Vagina (tissue), 2 donors: Measurements from ENCODE around the gene DMRTC2. TPM values are rescaled to one million over a fixed set of nuclear protein-coding genes. Genes with fewer than 3 reads are reported as not detected.

Experiments used
- DNase-seq, 2 donors: peaks; one replicate each; pipeline ENCODE4 v3.0.0-alpha.2; 2017; ENCODE audit errors: extremely low spot score in 2 of 2
- H3K27ac ChIP-seq: fragments of 200-600 bp; sonication (generic); one replicate; pipeline ENCODE4 v1.5.1; 2019
- H3K27me3 ChIP-seq: fragments of 200-600 bp; sonication (generic); one replicate; pipeline ENCODE4 v1.5.1; 2019
- H3K36me3 ChIP-seq, 2 donors: fragments of 200-600 bp; sonication (generic); one replicate each; pipeline ENCODE4 v1.5.1; 2017 to 2019
- H3K4me1 ChIP-seq: fragments of 200-600 bp; sonication (generic); one replicate; pipeline ENCODE4 v1.5.1; 2019
- H3K4me3 ChIP-seq, 2 donors: fragments of 200-600 bp; sonication (generic); 1 replicate in 1 of 2; 2 replicates in 1 of 2; pipeline ENCODE4 v1.5.1; 2016 to 2019
- H3K9me3 ChIP-seq: fragments of 200-600 bp; sonication (generic); one replicate; pipeline ENCODE4 v1.5.1; 2019
- CTCF ChIP-seq, 3 experiments: fragments of 450-650 bp in 2 of 3; fragments of 200-600 bp in 1 of 3; sonication (generic) in 1 of 3; IDR thresholded peaks; one replicate each; pipeline ENCODE4 v1.5.1; 2017 to 2019; ENCODE audit warnings: antibody characterized with exemption in 3 of 3, mild to moderate bottlenecking in 2 of 3, moderate library complexity in 2 of 3
- POLR2A ChIP-seq, 2 donors: fragments of 450-650 bp; IDR thresholded peaks; one replicate each; pipeline ENCODE4 v1.6.1; 2017; ENCODE audit warnings: antibody characterized with exemption in 2 of 2, mild to moderate bottlenecking in 2 of 2, moderate library complexity in 2 of 2
- POLR2AphosphoS5 ChIP-seq, 2 donors: sonication (generic); formaldehyde crosslinking; IDR thresholded peaks; one replicate each; pipeline ENCODE4 v1.9.0; 2017; ENCODE audit warnings: antibody characterized with exemption in 2 of 2, mild to moderate bottlenecking in 2 of 2, low read depth in 1 of 2; ENCODE audit not compliant: insufficient read depth in 1 of 2
- intact Hi-C: fragments of 100-400 bp; cut with DNase I; formaldehyde crosslinking; loops from one replicate; pipeline ENCODE4 v1.15.1; 2023
- total RNA-seq: library from RNA; depleted of rRNA; stranded (reverse); fragments of >200 nt; gene quantifications from one replicate; pipeline ENCODE4 v1.2.3, GENCODE V29; 2016

Gene DMRTC2
- total RNA-seq, 1 donor from 2014 or later, result not detected

GRCh38 chr19:41810301-41810700 lies 34.5 kb upstream of the DMRTC2 start:
- intact Hi-C loops, result no loop called here

GRCh38 chr19:41811036-41811435 lies 33.8 kb upstream of the DMRTC2 start:
- Histone ChIP-seq H3K4me3 (no peak overlapping the region), H3K27ac (no peak overlapping the region), H3K27me3 (no peaks in the 10 kb centered on the region), H3K4me1 (no peaks in the 10 kb centered on the region), H3K9me3 (no peaks in the 10 kb centered on the region), H3K36me3 (no peaks in the 10 kb centered on the region)
- intact Hi-C loops, result no loop called here
- TF ChIP-seq POLR2AphosphoS5 (IDR thresholded peaks at IDR 0.05; ENCODE audit: insufficient read depth in 1 of 2, low read depth in 1 of 2) (no peak), CTCF (IDR thresholded peaks at IDR 0.05) (no peak), POLR2A (IDR thresholded peaks at IDR 0.05) (no peak)
- DNase-seq, result no peak

More at GRCh38 chr19:41810301-41810700, 34.5 kb upstream of the DMRTC2 start:
- H3K27me3 ChIP-seq, result no peaks in the 10 kb centered on the region
- no peak for DNase-seq
- no peak overlapping the region for H3K4me3 ChIP-seq
- no peaks in the 10 kb centered on the region for H3K4me1 ChIP-seq
- H3K9me3 ChIP-seq, result no peaks in the 10 kb centered on the region
- H3K36me3 ChIP-seq, result no peaks in the 10 kb centered on the region
- H3K27ac ChIP-seq, result no peak overlapping the region
- TF ChIP-seq POLR2A (IDR thresholded peaks at IDR 0.05) (no peak), POLR2AphosphoS5 (IDR thresholded peaks at IDR 0.05; ENCODE audit: insufficient read depth in 1 of 2, low read depth in 1 of 2) (no peak), CTCF (IDR thresholded peaks at IDR 0.05) (no peak)

GRCh38 chr19:41811981-41812380 lies 32.9 kb upstream of the DMRTC2 start:
- Histone ChIP-seq H3K27ac (no peak overlapping the region), H3K36me3 (no peaks in the 10 kb centered on the region), H3K9me3 (no peaks in the 10 kb centered on the region), H3K4me3 (no peak overlapping the region), H3K4me1 (no peaks in the 10 kb centered on the region), H3K27me3 (no peaks in the 10 kb centered on the region)
- no peak for DNase-seq
- intact Hi-C loops, result no loop called here
- no peak for TF ChIP-seq POLR2AphosphoS5 (IDR thresholded peaks at IDR 0.05; ENCODE audit: insufficient read depth in 1 of 2, low read depth in 1 of 2)
- no peak for TF ChIP-seq CTCF (IDR thresholded peaks at IDR 0.05)
- no peak for TF ChIP-seq POLR2A (IDR thresholded peaks at IDR 0.05)

- H3K27me3 ChIP-seq, result no peaks in the 10 kb centered on the region
- no peaks in the 10 kb centered on the region for H3K9me3 ChIP-seq
- no peaks in the 10 kb centered on the region for H3K36me3 ChIP-seq
- intact Hi-C loops, result no loop called here
- H3K4me1 ChIP-seq, result no peaks in the 10 kb centered on the region
- no peak for DNase-seq
- no peak overlapping the region for H3K4me3 ChIP-seq
- H3K27ac ChIP-seq, result no peak overlapping the region
- TF ChIP-seq CTCF (IDR thresholded peaks at IDR 0.05) (no peak), POLR2A (IDR thresholded peaks at IDR 0.05) (no peak), POLR2AphosphoS5 (IDR thresholded peaks at IDR 0.05; ENCODE audit: insufficient read depth in 1 of 2, low read depth in 1 of 2) (no peak)
Observed at GRCh38 chr19:41813911-41814310, 30.9 kb upstream of the DMRTC2 start.

GRCh38 chr19:41815301-41815700 lies 29.5 kb upstream of the DMRTC2 start:
- intact Hi-C loops, result no loop called here
- Histone ChIP-seq H3K9me3 (no peaks in the 10 kb centered on the region), H3K4me1 (no peaks in the 10 kb centered on the region), H3K4me3 (no peak overlapping the region), H3K27me3 (no peaks in the 10 kb centered on the region), H3K36me3 (no peaks in the 10 kb centered on the region), H3K27ac (no peak overlapping the region)
- DNase-seq, result no peak
- TF ChIP-seq POLR2A (IDR thresholded peaks at IDR 0.05) (no peak), POLR2AphosphoS5 (IDR thresholded peaks at IDR 0.05; ENCODE audit: insufficient read depth in 1 of 2, low read depth in 1 of 2) (no peak), CTCF (IDR thresholded peaks at IDR 0.05) (no peak)
